ENCODE measurements around the gene HMG20B.
"Not testable (repeated sequence)": the region's sequence is repeated elsewhere in the genome, so short reads cannot be mapped to it uniquely, and the experiment has no call there.

HMG20B gene

DNA sequence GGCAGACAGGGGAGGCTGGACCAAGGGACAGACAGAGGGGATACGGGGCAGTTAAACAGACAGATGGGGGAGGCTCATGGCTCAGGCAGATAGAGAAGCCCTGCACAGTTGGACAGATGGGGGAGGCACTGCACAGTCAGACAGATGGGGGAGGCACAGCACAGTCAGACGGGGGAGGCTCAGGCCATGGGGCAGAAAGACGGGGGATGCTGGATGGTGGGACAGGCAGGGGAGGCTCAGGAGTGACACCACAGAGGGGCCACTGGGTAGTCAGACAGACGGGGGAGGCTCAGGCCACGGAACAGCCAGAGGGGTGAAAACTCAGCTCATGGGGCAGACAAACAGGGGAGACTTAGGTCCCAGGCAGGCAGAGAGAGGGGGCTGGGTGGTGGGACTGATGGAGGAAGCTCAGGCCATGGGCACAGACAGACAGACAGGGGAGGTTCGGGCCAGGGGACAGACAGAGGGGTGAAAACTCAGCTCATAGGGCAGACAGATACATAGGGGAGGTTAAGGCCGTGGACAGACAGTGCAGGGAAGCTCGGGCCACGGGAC lies 16.2 kb upstream of the HMG20B start:
- DNase-seq (ENCODE audit: low read depth, low spot score), result no peak

- no peak for DNase-seq (ENCODE audit: low read depth, low spot score)
Measured at GRCh38 chr19:3556978-3557460, 15.7 kb upstream of the HMG20B start.

- DNase-seq (ENCODE audit: low read depth, low spot score), result peak; percentile 75
Measured at GRCh38 chr19:3557461-3558248, 15.1 kb upstream of the HMG20B start, which contains the start of gene MFSD12. Gene MFSD12, minus strand, starts transcription at chr19:3557586. Its CDS starts 183 bp downstream, at chr19:3557403.

GRCh38 chr19:3563709-3564524 lies 8.8 kb upstream of the HMG20B start:
- DNase-seq (ENCODE audit: low read depth, low spot score), result no peak

GRCh38 chr19:3565139-3565538 lies 7.6 kb upstream of the HMG20B start:
- no peak for DNase-seq (ENCODE audit: low read depth, low spot score)

DNA sequence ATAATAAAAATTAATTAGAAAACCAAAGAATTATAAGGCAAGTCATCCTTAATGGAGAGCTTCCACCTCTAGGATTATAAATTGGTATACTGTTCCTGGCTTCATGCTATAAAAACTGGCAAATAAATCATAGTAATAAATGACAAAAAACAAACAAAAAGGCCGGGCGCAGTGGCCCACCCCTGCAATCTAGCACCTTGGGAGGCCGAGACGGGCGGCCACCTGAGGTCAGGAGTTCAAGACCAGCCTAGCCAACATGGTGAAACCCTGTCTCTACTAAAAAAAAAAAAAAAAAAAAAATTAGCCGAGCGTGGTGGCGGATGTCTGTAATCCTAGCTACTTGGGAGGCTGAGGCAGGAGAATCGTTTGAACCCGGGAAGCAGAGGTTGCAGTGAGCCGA lies 2.7 kb upstream of the HMG20B start:
- not testable (repeated sequence) for DNase-seq (ENCODE audit: low read depth, low spot score)

DNA sequence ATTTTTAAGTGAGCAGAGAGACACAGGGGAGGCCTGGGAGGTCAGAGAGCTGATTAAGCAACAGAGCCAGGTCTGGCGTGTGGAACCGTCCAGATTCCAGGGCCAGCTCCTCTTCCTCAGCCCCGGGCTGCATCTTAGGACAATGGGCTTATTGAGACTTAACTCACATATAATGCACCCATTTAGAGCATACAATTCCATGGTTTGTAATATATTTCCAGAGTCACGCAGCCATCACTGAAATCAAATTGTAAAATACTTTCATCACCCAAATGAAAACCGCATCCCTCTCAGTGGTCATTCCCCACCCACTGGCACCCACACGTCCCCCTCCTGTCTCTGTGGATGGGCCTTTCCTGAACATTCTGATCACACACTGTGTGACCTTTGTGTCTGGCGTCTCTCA lies 2.1 kb upstream of the HMG20B start:
- DNase-seq (ENCODE audit: low read depth, low spot score), result no peak

DNA sequence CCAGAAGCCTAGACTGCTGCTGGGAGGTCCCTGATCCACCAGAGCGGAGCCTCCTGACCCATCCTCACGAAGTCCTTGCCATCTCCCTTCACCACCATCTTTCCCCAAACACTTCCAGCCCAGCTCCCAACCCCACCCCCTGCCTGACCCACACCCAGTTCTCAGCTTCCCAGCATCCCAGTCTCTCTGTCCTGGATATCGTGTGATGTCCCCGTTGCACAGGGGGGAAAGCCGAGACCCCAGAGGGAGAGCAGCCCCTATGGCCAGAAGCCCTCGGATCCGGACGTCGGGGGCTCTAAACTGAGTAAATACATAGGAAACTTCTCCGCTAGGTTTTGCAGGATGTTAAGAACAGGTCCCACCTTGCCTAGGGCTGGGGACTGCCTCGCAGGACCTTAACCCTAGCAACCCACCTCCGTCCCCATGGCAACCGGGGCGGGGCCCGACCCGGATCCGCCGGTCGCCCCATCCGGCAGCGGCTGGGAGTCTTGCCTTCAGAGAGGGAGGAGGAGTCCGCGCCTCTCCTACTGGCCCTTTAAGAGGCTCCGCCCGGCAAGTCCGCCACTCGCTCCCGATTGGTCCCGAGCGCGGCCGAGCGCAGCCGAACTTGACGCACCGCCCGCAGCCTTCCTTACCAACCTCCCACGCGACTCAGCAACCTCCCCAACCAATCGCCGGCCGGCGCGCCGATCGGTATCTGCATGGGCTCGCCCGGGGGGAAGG lies 451 bp upstream of the HMG20B start:
- DNase-seq (ENCODE audit: low read depth, low spot score), result peak; percentile 99

- no peak for DNase-seq (ENCODE audit: low read depth, low spot score)
Measured at GRCh38 chr19:3573162-3573857, 566 bp downstream of the HMG20B start.

GRCh38 chr19:3573858-3574637 lies 1.3 kb downstream of the HMG20B start:
- peak; percentile 73 for DNase-seq (ENCODE audit: low read depth, low spot score)

- no peak for DNase-seq (ENCODE audit: low read depth, low spot score)
Measured at GRCh38 chr19:3575260-3575741, 2.6 kb downstream of the HMG20B start.

- DNase-seq (ENCODE audit: low read depth, low spot score), result no peak
Measured at GRCh38 chr19:3575949-3576673, 3.4 kb downstream of the HMG20B start.

GRCh38 chr19:3576696-3577443 lies 4.1 kb downstream of the HMG20B start:
- DNase-seq (ENCODE audit: low read depth, low spot score), result no peak

DNA sequence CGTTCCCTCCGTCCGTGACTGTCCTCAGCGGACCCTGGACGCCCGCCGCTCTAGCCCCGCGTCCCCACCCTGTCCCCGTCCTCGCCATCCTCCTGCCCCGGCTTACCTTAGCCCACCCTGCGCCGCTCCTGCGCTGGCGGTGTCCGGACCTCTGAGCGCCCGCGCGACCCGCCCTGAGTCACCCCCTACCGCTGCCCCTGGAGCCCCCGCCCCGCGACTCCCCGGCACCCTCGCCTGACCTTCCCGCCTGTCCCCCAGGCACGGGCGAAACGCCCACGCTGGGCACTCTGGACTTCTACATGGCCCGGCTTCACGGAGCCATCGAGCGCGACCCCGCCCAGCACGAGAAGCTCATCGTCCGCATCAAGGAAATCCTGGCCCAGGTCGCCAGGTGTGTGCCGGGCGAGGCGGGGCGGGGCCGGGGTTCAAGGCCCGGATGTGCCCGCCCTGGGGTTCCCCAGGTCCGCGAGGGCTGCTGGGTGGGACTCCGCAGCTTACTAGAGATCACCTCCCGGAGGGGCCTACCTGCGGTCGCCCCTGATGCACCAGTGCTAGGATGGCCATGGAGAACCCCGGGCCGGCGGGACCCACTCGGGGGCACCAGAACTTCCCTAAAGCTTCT lies 5.1 kb downstream of the HMG20B start:
- no peak for DNase-seq (ENCODE audit: low read depth, low spot score)

DNA sequence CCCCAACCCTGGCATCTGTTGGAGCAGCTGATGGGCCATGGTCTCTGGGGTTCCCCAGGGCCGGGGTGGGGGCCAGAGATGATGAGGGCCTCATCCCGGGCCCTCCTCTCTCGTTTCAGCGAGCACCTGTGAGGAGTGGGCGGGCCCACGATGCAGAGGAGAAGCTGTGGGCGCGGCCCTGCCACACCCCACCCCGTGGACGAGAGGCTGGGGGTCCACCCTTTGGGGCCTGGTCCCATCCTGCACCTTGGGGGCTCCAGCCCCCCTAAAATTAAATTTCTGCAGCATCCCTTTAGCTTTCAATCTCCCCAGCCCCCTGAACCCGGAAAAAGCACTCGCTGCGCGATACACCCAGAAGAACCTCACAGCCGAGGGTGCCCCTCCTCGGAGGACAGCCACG lies 5.6 kb downstream of the HMG20B start:
- no peak for DNase-seq (ENCODE audit: low read depth, low spot score)

GRCh38 chr19:3580156-3580934 lies 7.6 kb downstream of the HMG20B start:
- peak; percentile 58 for DNase-seq (ENCODE audit: low read depth, low spot score)

GRCh38 chr19:3581792-3582191 lies 9.0 kb downstream of the HMG20B start:
- not testable (repeated sequence) for DNase-seq (ENCODE audit: low read depth, low spot score)

Data from brain pericyte (primary cell).